GM12878 (cell line): ENCODE results near the gene ACTN2. TPM values are rescaled to one million over a fixed set of nuclear protein-coding genes. Genes with fewer than 3 reads are reported as not detected.

Experiments used
- ESRRA ChIP-seq: IDR thresholded peaks from 2 replicates; pipeline ENCODE4 v1.6.1; 2012; ENCODE audit warnings: mild to moderate bottlenecking, low read length, improper control_type of control experiment
- ZBTB33 ChIP-seq: fragments of 450-650 bp; IDR thresholded peaks from 2 replicates; pipeline ENCODE4 v1.6.1; 2017; ENCODE audit warnings: mild to moderate bottlenecking
- polyA plus RNA-seq, 11 experiments: library from polyadenylated mRNA; depleted of rRNA in 4 of 11; unstranded in 6 of 11; stranded (reverse) in 5 of 11; fragments of >200 nt; fragmentation: Nextera tagmentation in 4 of 11; fragmentation: Illumina TruSeq in 1 of 11; extraction: Ambion mirVana in 4 of 11; extraction: Trizol in 1 of 11; gene quantifications; 1 replicate in 1 of 11; 2 replicates in 10 of 11; pipeline versions ENCODE4 v1.2.1 to v1.2.3, GENCODE V29; 2011 to 2016; ENCODE audit warnings: inconsistent platforms in 2 of 11, missing spikeins in 2 of 11, low read depth in 1 of 11
- total RNA-seq, 4 experiments: library from RNA; depleted of rRNA in 3 of 4; stranded (reverse); fragments of >200 nt in 3 of 4; fragmentation: Illumina TruSeq in 1 of 4; extraction: Trizol in 1 of 4; gene quantifications; 2 replicates each; pipeline versions ENCODE4 v1.2.1 to v1.2.3, GENCODE V29; 2013 to 2021
- TF ChIP-seq, protein P1 (sequence below): fragments of 450-650 bp; formaldehyde crosslinking; IDR thresholded peaks from 2 replicates; pipeline ENCODE4 v1.4.0; 2022; ENCODE audit warnings: mild to moderate bottlenecking, moderate library complexity
- TF ChIP-seq, protein P2 (sequence below): IDR thresholded peaks from 2 replicates; pipeline ENCODE4 v1.6.1; 2012; ENCODE audit warnings: low read length, inconsistent platforms

ACTN2 gene
- total and polyA plus RNA-seq, 10 of the 15 experiments (the other 5 are each of a cell fraction or from before 2014, with no cell fraction given): 0.10 TPM; not detected in 9

- TF ChIP-seq ZBTB33 (no peak), ESRRA (0 out of 2 replicates have a peak, but pooled peaks have one; percentile 51)
- TF ChIP-seq, protein P1, sequence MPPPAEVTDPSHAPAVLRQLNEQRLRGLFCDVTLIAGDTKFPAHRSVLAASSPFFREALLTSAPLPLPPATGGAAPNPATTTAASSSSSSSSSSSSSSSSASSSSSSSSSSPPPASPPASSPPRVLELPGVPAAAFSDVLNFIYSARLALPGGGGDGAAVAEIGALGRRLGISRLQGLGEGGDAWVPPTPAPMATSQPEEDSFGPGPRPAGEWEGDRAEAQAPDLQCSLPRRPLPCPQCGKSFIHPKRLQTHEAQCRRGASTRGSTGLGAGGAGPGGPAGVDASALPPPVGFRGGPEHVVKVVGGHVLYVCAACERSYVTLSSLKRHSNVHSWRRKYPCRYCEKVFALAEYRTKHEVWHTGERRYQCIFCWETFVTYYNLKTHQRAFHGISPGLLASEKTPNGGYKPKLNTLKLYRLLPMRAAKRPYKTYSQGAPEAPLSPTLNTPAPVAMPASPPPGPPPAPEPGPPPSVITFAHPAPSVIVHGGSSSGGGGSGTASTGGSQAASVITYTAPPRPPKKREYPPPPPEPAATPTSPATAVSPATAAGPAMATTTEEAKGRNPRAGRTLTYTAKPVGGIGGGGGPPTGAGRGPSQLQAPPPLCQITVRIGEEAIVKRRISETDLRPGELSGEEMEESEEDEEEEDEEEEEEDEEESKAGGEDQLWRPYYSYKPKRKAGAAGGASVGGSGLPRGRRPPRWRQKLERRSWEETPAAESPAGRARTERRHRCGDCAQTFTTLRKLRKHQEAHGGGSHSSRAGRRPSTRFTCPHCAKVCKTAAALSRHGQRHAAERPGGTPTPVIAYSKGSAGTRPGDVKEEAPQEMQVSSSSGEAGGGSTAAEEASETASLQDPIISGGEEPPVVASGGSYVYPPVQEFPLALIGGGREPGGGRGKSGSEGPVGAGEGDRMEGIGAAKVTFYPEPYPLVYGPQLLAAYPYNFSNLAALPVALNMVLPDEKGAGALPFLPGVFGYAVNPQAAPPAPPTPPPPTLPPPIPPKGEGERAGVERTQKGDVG (CRISPR knock-in tag): no peak
- TF ChIP-seq, protein P2, sequence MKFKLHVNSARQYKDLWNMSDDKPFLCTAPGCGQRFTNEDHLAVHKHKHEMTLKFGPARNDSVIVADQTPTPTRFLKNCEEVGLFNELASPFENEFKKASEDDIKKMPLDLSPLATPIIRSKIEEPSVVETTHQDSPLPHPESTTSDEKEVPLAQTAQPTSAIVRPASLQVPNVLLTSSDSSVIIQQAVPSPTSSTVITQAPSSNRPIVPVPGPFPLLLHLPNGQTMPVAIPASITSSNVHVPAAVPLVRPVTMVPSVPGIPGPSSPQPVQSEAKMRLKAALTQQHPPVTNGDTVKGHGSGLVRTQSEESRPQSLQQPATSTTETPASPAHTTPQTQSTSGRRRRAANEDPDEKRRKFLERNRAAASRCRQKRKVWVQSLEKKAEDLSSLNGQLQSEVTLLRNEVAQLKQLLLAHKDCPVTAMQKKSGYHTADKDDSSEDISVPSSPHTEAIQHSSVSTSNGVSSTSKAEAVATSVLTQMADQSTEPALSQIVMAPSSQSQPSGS: no peak
These were observed 108.9 kb downstream of the ACTN2 start, which contains the start of gene MTR (continued) for GRCh38 chr1:236795035-236795756.
